Islet of Langerhans (tissue), 1 donor: ENCODE measurements around the gene CASKIN1.

ENCODE experiments used
- FAIRE-seq: peaks from one replicate; lab custom pipeline; 2011; peaks lifted over from hg19 to GRCh38; lab: Jason Lieb, UNC

Gene CASKIN1

GRCh38 chr16:2173916-2174315 is 22.5 kb downstream of the CASKIN1 start:
- FAIRE-seq = no peak

GRCh38 chr16:2173366-2173765 is 23.0 kb downstream of the CASKIN1 start:
- no peak for FAIRE-seq

- FAIRE-seq = no peak
These were observed 23.6 kb downstream of the CASKIN1 start for GRCh38 chr16:2172688-2173335.

DNA sequence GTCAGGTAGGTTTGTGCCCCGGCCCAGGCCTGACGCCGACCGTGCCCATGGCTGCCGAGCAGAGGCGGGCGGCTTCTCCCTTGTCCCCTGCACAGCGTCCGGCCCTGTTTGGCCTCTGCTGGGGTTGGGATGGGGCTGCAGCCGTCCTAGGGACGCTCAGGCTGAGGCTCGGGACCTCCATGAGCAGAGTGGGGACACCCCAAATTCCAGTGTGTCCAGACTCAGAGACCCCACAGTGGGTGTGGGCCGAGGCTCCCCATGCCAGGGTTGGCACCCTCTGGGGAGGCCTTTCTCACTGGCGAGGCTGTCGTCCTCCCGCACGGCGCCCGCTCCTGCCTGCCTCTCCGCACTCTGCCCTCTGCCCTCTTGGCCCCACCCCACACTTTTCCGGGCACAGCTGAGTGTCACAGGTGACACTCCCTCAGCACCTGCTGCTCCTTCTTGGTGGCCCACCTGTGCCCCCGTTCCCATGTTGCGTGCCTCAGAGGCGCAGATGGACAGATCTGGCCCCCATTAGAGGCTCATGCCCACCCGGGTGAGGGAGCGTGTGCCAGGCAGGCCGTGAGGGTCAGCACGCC is 24.7 kb downstream of the CASKIN1 start:
- FAIRE-seq = no peak

DNA sequence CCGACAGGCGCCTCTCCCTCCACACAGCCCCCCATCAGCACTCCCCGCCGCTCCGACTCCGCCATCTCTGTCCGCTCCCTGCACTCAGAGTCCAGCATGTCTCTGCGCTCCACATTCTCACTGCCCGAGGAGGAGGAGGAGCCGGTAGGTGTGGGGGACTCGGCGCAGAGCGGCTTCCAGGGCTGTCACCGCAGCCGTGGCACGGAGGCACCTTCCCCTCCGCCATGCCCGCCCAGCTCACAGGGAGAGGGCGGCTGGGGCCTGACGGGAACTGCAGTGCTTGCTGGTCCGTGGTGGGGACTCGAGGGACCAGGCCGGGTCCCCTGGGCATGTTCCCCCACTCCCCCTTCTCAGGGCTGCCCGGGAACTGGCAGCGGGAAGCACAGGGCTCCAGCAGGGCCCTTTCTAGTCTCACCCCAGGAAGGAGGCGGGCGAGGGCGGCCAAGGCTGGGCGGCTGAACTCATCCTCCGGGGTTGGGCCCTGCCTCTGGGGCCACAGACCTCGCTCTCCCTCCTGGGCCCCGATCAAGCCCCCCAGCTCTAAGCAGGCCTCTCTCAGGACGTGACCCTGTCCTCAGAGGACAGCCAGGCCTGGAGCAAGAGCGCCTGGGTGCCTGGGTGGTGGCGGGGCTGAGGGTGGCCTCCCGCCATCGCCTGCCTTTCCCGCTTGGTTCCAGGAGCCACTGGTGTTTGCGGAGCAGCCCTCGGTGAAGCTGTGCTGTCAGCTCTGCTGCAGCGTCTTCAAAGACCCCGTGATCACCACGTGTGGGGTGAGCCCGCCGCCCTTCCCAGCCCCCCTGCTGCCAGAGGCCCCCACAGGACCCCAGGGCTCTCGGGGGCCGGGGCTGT is 25.6 kb downstream of the CASKIN1 start:
- FAIRE-seq = no peak

GRCh38 chr16:2170080-2170479 is 26.3 kb downstream of the CASKIN1 start:
- no peak for FAIRE-seq

GRCh38 chr16:2167068-2167638 is 29.3 kb downstream of the CASKIN1 start:
- FAIRE-seq = no peak

DNA sequence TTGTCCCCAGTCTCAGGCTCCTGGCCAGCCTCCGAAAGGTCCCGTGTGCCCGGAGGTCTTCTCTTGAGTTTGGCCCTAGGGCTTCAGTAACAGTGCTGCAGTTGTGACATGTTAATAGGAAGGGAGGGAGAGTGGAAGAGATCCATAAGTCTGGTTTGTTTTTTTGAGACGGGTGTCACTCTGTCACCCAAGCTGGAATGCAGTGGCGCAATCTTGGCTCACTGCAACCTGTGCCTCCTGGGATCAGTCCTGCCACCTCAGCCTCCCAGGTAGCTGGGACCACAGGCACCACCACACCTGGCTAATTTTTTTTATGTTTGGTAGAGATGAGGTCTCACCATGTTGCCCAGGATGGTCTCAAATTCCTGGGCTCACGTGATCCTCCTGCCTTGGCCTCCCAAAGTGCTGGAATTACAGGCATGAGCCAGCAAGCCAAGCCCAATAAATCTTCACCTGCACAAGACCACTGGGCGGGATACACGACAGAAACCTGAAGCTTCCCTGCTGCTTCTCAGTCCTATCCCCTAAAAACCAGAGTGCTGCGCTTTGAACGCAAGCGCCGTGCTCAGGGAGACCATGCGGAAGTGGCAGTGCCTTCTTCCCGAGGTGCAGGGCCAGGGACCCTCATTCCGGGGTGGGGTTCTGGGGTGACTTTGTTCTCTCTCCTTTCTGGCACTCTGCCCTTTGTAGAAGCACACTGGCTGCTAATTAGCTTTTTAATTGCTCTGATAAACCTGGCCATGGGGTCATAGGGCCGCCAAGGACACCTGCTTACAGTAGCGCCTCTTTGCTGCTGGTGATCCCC is 29.9 kb downstream of the CASKIN1 start:
- FAIRE-seq = no peak

- FAIRE-seq = no peak
These were observed 30.5 kb downstream of the CASKIN1 start for GRCh38 chr16:2165861-2166260.

GRCh38 chr16:2163211-2163881 is 33.1 kb downstream of the CASKIN1 start:
- FAIRE-seq = no peak

DNA sequence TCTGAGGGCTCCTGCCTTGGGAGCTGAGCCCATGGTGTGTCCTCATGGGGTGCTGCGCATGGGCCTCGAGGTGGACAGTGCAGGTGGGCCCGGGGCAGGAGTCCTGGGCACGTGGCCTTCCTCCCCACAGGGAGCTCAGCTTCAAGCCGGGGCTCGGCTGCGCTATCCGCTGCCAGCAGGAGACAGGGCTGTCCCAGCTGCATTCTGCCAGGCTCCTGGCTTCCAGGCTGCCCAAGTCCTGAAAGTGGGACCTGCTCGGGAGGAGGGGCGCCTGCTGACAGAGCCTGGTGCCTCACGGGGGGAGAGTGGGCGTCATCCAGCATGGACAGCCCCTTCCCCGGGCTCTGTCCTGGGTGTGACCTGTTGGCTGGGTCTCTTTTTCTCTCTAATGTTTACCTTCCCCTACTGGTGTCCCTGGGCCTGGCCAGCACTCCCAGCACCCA is 33.7 kb downstream of the CASKIN1 start:
- no peak for FAIRE-seq

GRCh38 chr16:2161911-2162310 is 34.5 kb downstream of the CASKIN1 start:
- no peak for FAIRE-seq

- FAIRE-seq = no peak
These were observed 35.4 kb downstream of the CASKIN1 start for GRCh38 chr16:2160915-2161551.

DNA sequence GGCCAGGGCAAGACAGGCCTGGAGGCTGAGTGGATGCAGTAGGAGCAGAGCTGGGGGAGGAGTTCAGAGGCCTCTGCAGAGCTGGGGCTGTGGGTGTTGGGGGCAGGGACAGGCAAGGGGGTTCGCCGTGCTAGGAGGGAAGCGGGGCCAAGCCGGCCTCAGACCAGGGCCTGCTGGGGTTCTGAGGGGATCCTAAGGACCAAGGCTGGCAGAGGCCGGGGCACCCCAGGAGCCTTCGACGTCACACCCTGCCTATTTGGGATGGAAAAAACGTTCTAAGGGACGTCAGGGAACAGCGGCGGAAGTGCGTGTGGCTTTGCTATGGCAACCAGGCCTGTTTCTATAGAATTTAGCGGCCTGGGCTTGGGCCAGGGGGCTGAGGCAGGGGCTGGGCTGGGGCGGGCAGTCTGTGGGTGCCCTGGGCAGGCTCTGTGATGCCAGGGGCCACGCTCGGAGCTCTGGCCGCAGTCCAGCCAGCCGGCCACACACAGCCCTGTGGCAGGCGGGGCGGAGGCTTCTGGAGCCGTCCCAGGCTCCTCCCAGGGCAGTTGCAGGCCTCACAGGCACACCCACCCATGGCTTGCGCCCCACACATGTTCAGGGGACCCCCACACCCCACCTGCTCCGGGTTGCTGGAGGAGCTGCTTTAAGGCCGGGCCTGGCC is 37.1 kb downstream of the CASKIN1 start:
- FAIRE-seq = no peak

DNA sequence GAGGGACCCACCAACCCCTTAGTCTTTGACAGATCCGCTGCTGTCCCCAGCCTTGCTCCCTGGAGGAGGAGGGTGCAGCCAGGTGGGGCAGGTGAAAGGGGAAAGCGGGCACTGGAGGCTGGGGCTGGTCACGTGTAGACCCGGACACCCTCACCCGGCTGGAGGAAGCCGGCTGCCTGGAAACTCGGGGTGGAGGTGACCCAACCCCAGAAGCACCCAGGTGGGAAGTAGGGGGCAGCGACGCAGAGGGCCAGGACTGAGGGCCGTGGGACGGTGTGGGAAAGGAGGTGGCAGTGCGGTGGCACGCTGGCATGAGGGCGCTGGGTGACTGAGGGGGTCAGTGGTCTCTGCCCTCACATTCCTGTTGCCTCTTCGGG is 38.2 kb downstream of the CASKIN1 start:
- no peak for FAIRE-seq

DNA sequence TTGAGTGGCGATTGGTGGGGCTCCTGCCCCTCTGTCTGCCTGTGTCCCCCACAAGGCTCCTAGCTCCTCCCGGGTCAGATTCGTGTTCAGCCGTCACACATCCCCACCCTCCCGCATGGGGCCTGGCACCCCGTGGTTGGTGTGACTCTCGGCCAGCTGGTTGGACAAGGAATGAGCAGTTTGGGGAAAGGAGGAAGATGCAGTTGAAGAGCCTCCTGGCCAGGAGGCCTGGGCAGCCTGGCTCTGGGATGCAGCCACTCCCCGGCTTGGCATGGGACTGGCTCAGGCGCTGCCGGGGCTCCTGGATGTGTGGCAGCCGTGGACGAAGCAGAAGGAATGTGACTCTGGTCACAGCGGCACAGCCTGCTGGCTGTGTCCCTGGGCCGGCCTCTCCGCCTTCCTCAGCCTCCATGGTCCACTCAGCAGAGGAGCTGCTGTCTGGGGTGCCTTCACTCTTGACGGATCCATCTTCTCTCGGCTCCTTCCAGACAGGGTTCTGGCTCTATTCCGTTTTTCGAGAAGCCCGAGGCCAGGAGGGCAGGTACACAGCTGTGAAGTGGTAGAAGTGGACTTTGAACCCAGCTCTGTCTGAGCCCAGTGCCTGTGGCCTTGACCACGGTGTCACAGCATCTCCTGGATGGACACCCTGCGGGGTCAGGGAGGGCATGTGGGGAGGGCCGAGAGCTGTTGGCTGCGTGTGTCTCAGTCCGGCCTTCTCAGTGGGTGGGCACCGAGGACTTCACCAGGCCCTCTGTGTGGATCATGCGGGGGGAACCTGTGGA is 38.7 kb downstream of the CASKIN1 start:
- FAIRE-seq = no peak

DNA sequence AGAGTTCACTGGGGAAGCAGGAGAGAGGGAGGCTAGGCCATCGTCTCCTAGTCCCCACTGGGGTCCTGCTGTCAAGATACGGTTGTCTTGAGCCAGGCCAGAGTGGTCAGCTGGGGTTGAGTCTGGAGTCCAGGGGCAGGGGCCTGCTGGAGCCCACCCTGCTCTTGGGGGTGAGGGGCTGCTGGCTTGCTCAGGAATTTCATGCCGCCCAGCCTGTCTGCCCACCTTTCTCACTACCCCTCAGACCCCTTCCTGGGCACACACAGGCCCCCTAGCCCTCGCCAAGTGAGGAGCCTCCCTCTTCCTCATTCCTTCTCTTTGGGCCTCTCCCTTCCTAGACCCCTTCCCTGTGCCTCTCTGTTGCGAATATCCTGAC is 39.6 kb downstream of the CASKIN1 start:
- no peak for FAIRE-seq

DNA sequence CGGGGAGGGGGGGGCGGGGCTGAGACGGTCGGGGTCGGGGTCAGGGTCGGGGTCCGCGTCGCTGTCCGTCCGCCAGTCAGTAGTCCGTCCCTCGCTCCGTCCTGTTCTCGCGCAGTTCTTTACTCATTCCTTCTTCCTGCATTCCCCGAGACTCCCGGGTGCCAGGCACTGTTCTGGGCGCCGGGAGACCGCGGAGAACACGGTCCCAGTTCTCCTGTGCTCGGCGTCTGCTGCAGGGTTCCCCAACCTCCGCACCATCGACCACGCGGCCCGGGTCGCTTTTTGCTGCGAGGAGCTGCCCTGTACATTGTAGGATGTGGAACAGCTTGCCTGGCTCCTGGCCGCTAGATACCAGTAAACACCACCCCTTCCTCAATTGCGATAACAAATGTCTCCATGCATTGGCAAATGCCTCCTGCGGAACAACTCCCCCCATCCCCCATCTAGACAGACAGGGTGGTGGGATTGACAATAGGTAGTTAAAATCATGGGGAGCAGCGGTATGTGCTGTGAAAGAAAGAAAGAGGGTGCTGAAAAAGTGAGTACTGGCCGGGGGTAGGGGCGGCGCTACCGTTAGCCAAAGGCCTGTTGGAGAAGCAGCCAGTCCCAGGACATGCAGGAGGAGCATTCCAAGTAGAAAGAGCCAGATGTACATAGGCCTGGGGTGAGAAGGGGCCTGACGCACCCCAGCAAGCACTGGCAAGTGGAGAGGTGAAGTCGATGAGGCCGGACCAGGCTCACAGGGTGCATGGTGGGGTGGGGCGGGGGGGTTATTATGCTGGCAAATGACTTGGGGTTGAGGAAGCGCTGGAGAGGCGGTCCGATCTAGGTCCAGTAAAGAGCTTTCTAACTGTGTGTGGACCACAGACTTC is 40.2 kb downstream of the CASKIN1 start:
- FAIRE-seq = no peak
